Measurements from ENCODE around the gene CEP43.

Gene CEP43

GRCh38 chr6:166998256-166999144 is 697 bp upstream of the CEP43 start:
- no peak for DNase-seq (ENCODE audit: low read depth)
- TF ChIP-seq CTCF (conservative IDR thresholded peaks at IDR 0.05; ENCODE audit: low read depth, low read length): no peak
- peak overlapping the region; percentile 82 for H3K4me3 ChIP-seq (ENCODE audit: low read length)

- peak overlapping the region; percentile 73 for H3K4me3 ChIP-seq (ENCODE audit: low read length)
- no peak for TF ChIP-seq CTCF (conservative IDR thresholded peaks at IDR 0.05; ENCODE audit: low read depth, low read length)
- no peak for DNase-seq (ENCODE audit: low read depth)
Observed at GRCh38 chr6:166999884-167000253, 672 bp downstream of the CEP43 start.

GRCh38 chr6:167000759-167001158 is 1.6 kb downstream of the CEP43 start:
- TF ChIP-seq CTCF (conservative IDR thresholded peaks at IDR 0.05; ENCODE audit: low read depth, low read length): no peak
- DNase-seq (ENCODE audit: low read depth): no peak
- peak overlapping the region; percentile 73 for H3K4me3 ChIP-seq (ENCODE audit: low read length)

DNA sequence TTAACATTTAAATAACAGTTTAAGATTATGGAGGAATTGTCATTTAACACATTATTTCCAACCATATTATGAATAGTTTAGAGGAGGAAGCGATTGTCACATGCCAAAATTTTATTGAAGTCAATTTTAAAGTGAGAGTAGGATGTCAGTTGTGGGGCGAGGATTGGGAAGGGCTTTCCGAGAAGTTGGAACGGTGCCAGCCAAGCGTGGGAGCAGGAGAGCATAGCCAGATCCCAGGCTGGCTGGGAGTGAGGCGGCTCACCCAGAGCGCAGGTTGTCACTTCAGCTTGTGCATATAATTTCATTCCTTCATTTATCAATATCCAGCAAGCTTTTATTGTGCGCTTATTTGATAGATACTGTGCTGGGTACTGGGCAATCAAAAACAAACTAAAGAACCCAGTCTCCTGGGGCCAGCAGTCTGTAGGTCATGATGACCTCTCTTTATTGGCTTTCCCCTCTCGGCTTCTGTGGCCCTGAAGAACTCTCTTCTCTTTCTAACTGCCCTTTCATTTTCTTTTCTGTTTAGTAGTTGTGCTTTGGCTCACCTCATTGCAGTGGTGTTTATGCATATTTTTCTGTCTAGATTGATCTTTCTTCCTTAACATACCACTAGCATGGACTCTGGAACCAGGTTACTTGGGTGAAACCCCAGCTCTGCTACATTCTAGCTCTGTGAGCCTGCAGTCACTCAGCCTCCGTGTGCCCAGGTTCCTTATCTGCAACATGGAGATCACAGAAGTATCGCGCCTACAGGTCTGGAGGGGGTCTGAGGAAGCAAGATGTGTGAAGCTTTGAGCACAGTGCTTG is 6.4 kb downstream of the CEP43 start:
- DNase-seq (ENCODE audit: low read depth): no peak
- H3K4me3 ChIP-seq (ENCODE audit: low read length): no peak overlapping the region
- no peak for TF ChIP-seq CTCF (conservative IDR thresholded peaks at IDR 0.05; ENCODE audit: low read depth, low read length)

- TF ChIP-seq CTCF (conservative IDR thresholded peaks at IDR 0.05; ENCODE audit: low read depth, low read length): no peak
- no peak for DNase-seq (ENCODE audit: low read depth)
- no peak overlapping the region for H3K4me3 ChIP-seq (ENCODE audit: low read length)
Observed at GRCh38 chr6:167007985-167008384, 8.8 kb downstream of the CEP43 start.

- no peak overlapping the region for H3K4me3 ChIP-seq (ENCODE audit: low read length)
- DNase-seq (ENCODE audit: low read depth): no peak
- no peak for TF ChIP-seq CTCF (conservative IDR thresholded peaks at IDR 0.05; ENCODE audit: low read depth, low read length)
Observed at GRCh38 chr6:167013067-167013466, 13.9 kb downstream of the CEP43 start.

All from retinal pigment epithelial cell (primary cell).